22Rv1 (cell line): Measurements from ENCODE around the gene LYPD5.

Source experiments
- CTCF ChIP-seq: fragments of 450-650 bp; IDR thresholded peaks from 2 replicates; pipeline ENCODE4 v1.5.1; 2017; ENCODE audit warnings: mild to moderate bottlenecking
- ZFX ChIP-seq: fragments of 450-650 bp; IDR thresholded peaks from 2 replicates; pipeline ENCODE4 v1.6.1; 2017; ENCODE audit warnings: antibody characterized with exemption, borderline replicate concordance

GRCh38 chr19:43820884-43821215 lies 18.6 kb upstream of the LYPD5 start:
- no peak for TF ChIP-seq CTCF
- no peak for TF ChIP-seq ZFX
